Loucy (cell line): ENCODE results near the gene IQSEC1.

ENCODE experiments used
- H2AFZ ChIP-seq: fragments of 200-600 bp; sonication (generic); 2 replicates; pipeline ENCODE4 v1.6.0; 2016; ENCODE audit warnings: antibody characterized with exemption, mild to moderate bottlenecking, low read length, moderate library complexity
- H3F3A ChIP-seq: fragments of 200-600 bp; 2 replicates; pipeline ENCODE4 v1.6.0; 2016; ENCODE audit warnings: antibody characterized with exemption, low read depth, mild to moderate bottlenecking
- H3K27me3 ChIP-seq: fragments of 200-600 bp; sonication (generic); 2 replicates; pipeline ENCODE4 v1.6.1; 2014; ENCODE audit warnings: low read length, mild to moderate bottlenecking; ENCODE audit not compliant: insufficient read depth, poor library complexity, severe bottlenecking
- H3K36me3 ChIP-seq: fragments of 200-600 bp; sonication (generic); 2 replicates; pipeline ENCODE4 v1.6.1; 2016; ENCODE audit warnings: low read length; ENCODE audit not compliant: insufficient read depth
- H3K4me1 ChIP-seq: fragments of 200-600 bp; sonication (generic); 2 replicates; pipeline ENCODE4 v1.5.1; 2014; ENCODE audit warnings: low read length, mild to moderate bottlenecking; ENCODE audit not compliant: insufficient read depth, poor library complexity, severe bottlenecking
- H3K4me2 ChIP-seq: fragments of 200-600 bp; sonication (generic); 2 replicates; pipeline ENCODE4 v1.6.0; 2014; ENCODE audit warnings: antibody characterized with exemption, low read length, low read depth, mild to moderate bottlenecking; ENCODE audit not compliant: poor library complexity, severe bottlenecking
- H3K4me3 ChIP-seq: fragments of 200-600 bp; sonication (generic); 2 replicates; pipeline ENCODE4 v1.5.1; 2014; ENCODE audit warnings: low read length, mild to moderate bottlenecking, mixed read lengths; ENCODE audit not compliant: poor library complexity, severe bottlenecking
- H3K79me2 ChIP-seq: fragments of 200-600 bp; sonication (generic); 2 replicates; pipeline ENCODE4 v1.6.1; 2014; ENCODE audit warnings: low read length; ENCODE audit not compliant: insufficient read depth
- H3K9ac ChIP-seq: fragments of 200-600 bp; sonication (generic); 2 replicates; pipeline ENCODE4 v1.6.0; 2014; ENCODE audit warnings: mild to moderate bottlenecking, low read depth, low read length, moderate library complexity; ENCODE audit not compliant: poor library complexity, severe bottlenecking
- H3K9me2 ChIP-seq: fragments of 200-600 bp; sonication (generic); replicated peaks from 2 replicates; pipeline ENCODE4 v1.6.1; 2016; ENCODE audit warnings: low read depth, low read length, mixed read lengths
- H3K9me3 ChIP-seq: fragments of 200-600 bp; sonication (generic); 2 replicates; pipeline ENCODE4 v1.6.1; 2014; ENCODE audit warnings: mild to moderate bottlenecking, antibody characterized with exemption, low read length, low read depth; ENCODE audit not compliant: insufficient read depth
- H4K20me1 ChIP-seq: fragments of 200-600 bp; sonication (generic); 2 replicates; pipeline ENCODE4 v1.6.0; 2014; ENCODE audit warnings: antibody characterized with exemption, low read length, mild to moderate bottlenecking; ENCODE audit not compliant: insufficient read depth, poor library complexity, severe bottlenecking
- EZH2phosphoT487 ChIP-seq: fragments of 200-600 bp; IDR thresholded peaks from 2 replicates; pipeline ENCODE4 v1.6.1; 2018; ENCODE audit warnings: antibody characterized with exemption, mild to moderate bottlenecking, moderate library complexity, borderline replicate concordance
- TF ChIP-seq, protein P1 (sequence below): fragments of 200-600 bp; sonication (generic); conservative IDR thresholded peaks from 2 replicates; pipeline ENCODE4 v1.5.1; 2014; ENCODE audit warnings: mild to moderate bottlenecking, antibody characterized with exemption, low read length

Gene IQSEC1

DNA sequence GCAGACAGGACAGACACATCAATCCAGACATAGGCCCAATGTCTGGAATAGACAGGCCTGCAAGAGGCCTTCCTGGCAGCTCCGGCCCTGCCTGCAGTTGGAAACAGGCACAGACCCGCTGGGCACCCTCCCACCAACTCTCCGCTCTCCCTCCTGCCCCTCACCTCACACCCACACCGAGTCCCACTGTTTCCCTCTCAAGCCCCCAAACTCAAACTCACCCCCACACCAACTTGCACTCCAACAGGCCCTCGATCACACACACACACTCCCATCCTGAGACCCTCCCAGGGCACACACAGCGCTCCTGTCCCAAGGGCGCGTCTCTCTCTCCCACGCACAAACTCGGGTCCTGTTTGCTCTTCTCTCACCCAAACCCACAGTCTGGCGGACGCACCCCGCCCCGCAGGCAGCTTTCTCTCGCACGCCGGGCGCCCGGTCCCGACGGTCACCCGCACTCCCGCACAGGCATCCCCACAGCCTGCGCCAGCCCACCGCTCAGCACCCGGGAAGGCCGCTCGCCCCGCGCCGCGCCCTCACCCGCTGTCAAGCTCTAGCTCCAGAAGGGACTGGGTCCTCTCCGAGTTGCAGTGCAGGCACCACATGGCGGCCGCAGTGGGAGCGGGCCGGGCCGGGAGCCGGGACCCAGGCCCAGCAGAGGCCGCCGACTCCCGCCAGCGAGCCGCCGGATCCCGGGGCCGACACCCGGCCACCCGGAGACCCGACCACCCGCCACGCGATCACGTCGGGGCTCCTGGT lies 106.2 kb downstream of the IQSEC1 start:
- H3K4me2 ChIP-seq: peak overlapping the region; percentile 67
- H3K4me3 ChIP-seq: peak overlapping the region; percentile 69
- peaks cover 93% of the 10 kb centered on the region for H3K79me2 ChIP-seq
- no peaks in the 10 kb centered on the region for H3K9me2 ChIP-seq
- peaks cover 17% of the 10 kb centered on the region for H4K20me1 ChIP-seq
- no peaks in the 10 kb centered on the region for H3K27me3 ChIP-seq
- no peaks in the 10 kb centered on the region for H3K9me3 ChIP-seq
- H3K9ac ChIP-seq: peak overlapping the region; percentile 64
- no peak overlapping the region for H2AFZ ChIP-seq
- no peak for TF ChIP-seq EZH2phosphoT487
- TF ChIP-seq, protein P1, sequence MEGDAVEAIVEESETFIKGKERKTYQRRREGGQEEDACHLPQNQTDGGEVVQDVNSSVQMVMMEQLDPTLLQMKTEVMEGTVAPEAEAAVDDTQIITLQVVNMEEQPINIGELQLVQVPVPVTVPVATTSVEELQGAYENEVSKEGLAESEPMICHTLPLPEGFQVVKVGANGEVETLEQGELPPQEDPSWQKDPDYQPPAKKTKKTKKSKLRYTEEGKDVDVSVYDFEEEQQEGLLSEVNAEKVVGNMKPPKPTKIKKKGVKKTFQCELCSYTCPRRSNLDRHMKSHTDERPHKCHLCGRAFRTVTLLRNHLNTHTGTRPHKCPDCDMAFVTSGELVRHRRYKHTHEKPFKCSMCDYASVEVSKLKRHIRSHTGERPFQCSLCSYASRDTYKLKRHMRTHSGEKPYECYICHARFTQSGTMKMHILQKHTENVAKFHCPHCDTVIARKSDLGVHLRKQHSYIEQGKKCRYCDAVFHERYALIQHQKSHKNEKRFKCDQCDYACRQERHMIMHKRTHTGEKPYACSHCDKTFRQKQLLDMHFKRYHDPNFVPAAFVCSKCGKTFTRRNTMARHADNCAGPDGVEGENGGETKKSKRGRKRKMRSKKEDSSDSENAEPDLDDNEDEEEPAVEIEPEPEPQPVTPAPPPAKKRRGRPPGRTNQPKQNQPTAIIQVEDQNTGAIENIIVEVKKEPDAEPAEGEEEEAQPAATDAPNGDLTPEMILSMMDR: no peak
- H3K4me1 ChIP-seq: peaks cover 70% of the 10 kb centered on the region
- no peaks in the 10 kb centered on the region for H3F3A ChIP-seq
- H3K36me3 ChIP-seq: no peaks in the 10 kb centered on the region; the same call in 1 of the 2 replicates

DNA sequence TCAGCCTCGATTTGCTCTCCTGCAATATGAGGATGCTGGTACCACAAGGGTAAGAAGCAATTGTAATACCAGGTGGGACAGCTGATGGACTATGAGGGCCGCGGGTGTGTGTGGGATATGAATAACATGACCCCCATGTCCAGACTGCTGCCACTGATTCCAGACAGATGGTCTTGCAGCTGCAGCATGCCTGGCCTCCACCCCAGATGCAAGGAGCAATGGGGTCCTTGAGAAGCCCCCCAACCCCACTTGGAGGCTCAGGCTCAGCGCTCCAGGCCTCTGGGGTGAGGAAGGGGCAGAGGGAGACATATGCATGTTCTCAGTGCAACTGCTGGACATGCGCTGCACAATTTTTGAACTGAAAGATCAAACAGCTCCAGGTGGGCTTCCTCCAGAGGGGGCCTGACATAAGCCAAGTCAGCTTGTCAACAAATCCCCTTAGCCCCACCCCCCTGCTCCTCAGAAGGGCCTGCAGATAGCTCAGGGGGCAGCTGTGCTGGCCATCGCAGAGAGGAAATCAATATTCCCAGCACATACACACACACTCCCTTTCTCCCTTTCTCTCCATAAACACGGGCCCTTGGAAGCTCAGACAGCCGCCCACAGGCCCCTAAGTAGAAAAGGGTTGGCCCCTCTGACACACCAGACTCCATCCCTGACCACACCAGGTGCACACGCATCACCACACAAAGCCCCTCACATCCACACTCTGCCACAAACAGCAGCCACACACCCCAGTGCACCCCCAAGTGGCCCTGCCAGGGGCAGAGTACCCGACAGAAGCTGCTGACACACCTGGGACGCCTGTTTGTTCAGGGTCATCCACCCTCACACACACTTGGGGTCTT lies 107.0 kb downstream of the IQSEC1 start:
- Histone ChIP-seq H3K27me3 (no peaks in the 10 kb centered on the region), H3F3A (no peaks in the 10 kb centered on the region), H3K9me3 (no peaks in the 10 kb centered on the region), H3K4me2 (peak overlapping the region; percentile 67), H3K79me2 (peaks cover 94% of the 10 kb centered on the region), H3K4me1 (peaks cover 78% of the 10 kb centered on the region), H3K9ac (peak overlapping the region; percentile 64), H2AFZ (no peak overlapping the region), H3K36me3 (no peaks in the 10 kb centered on the region; the same call in 1 of the 2 replicates), H4K20me1 (peaks cover 17% of the 10 kb centered on the region), H3K4me3 (peak overlapping the region; percentile 69), H3K9me2 (no peaks in the 10 kb centered on the region)
- TF ChIP-seq EZH2phosphoT487: no peak
- TF ChIP-seq, protein P1: no peak

DNA sequence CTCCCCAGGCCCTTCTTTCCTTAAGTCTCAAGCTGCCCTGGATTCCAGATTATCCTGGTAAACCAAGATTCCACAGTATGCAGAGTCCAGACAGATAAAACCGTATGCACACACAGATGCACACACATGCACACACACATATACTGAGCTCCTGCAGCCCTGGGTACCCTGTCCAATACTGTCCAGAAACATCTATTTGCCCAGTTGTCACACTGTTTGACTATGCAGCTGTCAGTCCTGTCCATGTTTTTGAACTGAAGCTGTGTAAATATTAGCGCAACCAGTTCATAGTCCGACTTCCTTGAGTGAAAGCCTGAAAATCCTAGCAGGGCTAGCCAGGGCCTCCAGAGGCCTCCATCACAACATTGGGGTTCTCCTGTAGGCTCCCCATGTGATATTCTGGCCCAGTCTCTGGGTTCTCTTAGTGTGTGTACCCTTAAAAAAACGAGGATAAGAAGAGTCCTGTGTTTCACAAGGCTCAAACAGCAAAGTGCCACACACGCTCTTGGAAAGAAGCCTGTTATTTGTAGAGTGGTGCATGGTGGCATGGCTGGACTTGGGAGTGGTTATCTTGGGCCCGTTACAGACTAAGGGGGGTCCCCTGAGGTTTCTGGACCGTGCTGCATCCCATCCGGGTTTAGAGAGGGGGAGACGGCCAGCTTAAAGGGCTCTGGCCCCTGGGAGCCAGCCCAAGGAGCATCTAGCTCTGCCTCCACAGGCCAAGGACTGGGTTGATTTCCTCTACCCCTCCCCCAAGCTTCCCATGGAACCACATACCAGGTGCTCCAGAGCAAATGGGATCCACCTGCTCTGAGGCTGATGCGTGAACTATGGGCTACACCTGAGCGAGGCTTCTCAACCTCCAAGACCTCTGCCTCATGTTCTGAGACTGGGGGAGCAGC lies 108.3 kb downstream of the IQSEC1 start:
- peaks cover 22% of the 10 kb centered on the region for H4K20me1 ChIP-seq
- H3K9me2 ChIP-seq: no peaks in the 10 kb centered on the region
- H3K4me2 ChIP-seq: peak overlapping the region; percentile 67
- H3F3A ChIP-seq: no peaks in the 10 kb centered on the region
- peaks cover 95% of the 10 kb centered on the region for H3K79me2 ChIP-seq
- no peaks in the 10 kb centered on the region for H3K36me3 ChIP-seq
- H3K4me1 ChIP-seq: peaks cover 86% of the 10 kb centered on the region
- no peak overlapping the region for H3K4me3 ChIP-seq
- no peaks in the 10 kb centered on the region for H3K27me3 ChIP-seq
- H3K9me3 ChIP-seq: no peaks in the 10 kb centered on the region
- TF ChIP-seq, protein P1: no peak
- no peak for TF ChIP-seq EZH2phosphoT487
- H2AFZ ChIP-seq: no peak overlapping the region
- no peak overlapping the region for H3K9ac ChIP-seq
